Lower leg skin (tissue), 3 donors: Measurements from ENCODE around the gene LCN15.
"Not testable (repeated sequence)": the region's sequence is repeated elsewhere in the genome, so short reads cannot be mapped to it uniquely, and the experiment has no call there.

ENCODE experiments used
- POLR2A ChIP-seq, 2 donors: fragments of 450-650 bp; IDR thresholded peaks; one replicate each; pipeline ENCODE4 v1.6.1; 2016 to 2017; ENCODE audit warnings: antibody characterized with exemption in 2 of 2, mild to moderate bottlenecking in 1 of 2, moderate library complexity in 1 of 2
- TF ChIP-seq, protein P1 (sequence below), 3 donors: fragments of 450-650 bp; IDR thresholded peaks; one replicate each; pipeline ENCODE4 v1.5.1; 2016; ENCODE audit warnings: antibody characterized with exemption in 3 of 3, mild to moderate bottlenecking in 3 of 3, moderate library complexity in 2 of 3

- TF ChIP-seq, protein P1, sequence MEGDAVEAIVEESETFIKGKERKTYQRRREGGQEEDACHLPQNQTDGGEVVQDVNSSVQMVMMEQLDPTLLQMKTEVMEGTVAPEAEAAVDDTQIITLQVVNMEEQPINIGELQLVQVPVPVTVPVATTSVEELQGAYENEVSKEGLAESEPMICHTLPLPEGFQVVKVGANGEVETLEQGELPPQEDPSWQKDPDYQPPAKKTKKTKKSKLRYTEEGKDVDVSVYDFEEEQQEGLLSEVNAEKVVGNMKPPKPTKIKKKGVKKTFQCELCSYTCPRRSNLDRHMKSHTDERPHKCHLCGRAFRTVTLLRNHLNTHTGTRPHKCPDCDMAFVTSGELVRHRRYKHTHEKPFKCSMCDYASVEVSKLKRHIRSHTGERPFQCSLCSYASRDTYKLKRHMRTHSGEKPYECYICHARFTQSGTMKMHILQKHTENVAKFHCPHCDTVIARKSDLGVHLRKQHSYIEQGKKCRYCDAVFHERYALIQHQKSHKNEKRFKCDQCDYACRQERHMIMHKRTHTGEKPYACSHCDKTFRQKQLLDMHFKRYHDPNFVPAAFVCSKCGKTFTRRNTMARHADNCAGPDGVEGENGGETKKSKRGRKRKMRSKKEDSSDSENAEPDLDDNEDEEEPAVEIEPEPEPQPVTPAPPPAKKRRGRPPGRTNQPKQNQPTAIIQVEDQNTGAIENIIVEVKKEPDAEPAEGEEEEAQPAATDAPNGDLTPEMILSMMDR (IDR thresholded peaks at IDR 0.05) = not testable (repeated sequence)
- TF ChIP-seq POLR2A (IDR thresholded peaks at IDR 0.05) = not testable (repeated sequence)
Observed at GRCh38 chr9:136785565-136786355, 21.4 kb upstream of the LCN15 start.
